ENCODE results near the gene CABP7.

The CABP7 gene

GRCh38 chr22:29780748-29781676 lies 61.2 kb downstream of the CABP7 start:
- DNase-seq: no peak
